Progenitor cell of endocrine pancreas (in vitro differentiated cells): Measurements from ENCODE around the gene CFAP221. TPM values are rescaled to one million over a fixed set of nuclear protein-coding genes. Genes with fewer than 3 reads are reported as not detected.
A peak's percentile ranks its signal among the peaks of the same experiment; 100 is the strongest.

ENCODE experiments used
- DNase-seq: peaks from one replicate; pipeline ENCODE4 v3.0.0; 2021; ENCODE audit warnings: low spot score; ENCODE audit not compliant: unreplicated experiment
- H3K27ac Mint-ChIP-seq: 2 replicates; pipeline ENCODE4 v1.8.0; 2021; ENCODE audit warnings: mild to moderate bottlenecking, moderate library complexity, mixed read lengths
- H3K27me3 Mint-ChIP-seq: 2 replicates; pipeline ENCODE4 v1.8.0; 2021; ENCODE audit warnings: mixed read lengths
- H3K36me3 Mint-ChIP-seq: 2 replicates; pipeline ENCODE4 v1.8.0; 2022; ENCODE audit warnings: mixed read lengths; ENCODE audit not compliant: insufficient read depth
- H3K4me1 Mint-ChIP-seq: 2 replicates; pipeline ENCODE4 v1.8.0; 2021; ENCODE audit warnings: low read depth, mixed read lengths
- H3K4me3 Mint-ChIP-seq: 2 replicates; pipeline ENCODE4 v1.8.0; 2021; ENCODE audit warnings: low read depth, mild to moderate bottlenecking, moderate library complexity, mixed read lengths
- H3K9me3 Mint-ChIP-seq: 2 replicates; pipeline ENCODE4 v1.8.0; 2021; ENCODE audit warnings: low read depth, mixed read lengths
- CTCF ChIP-seq: fragments of 200-600 bp; sonication (generic); IDR thresholded peaks from one replicate; pipeline ENCODE4 v1.5.0; 2021; ENCODE audit warnings: antibody characterized with exemption, mild to moderate bottlenecking; ENCODE audit not compliant: unreplicated experiment
- total RNA-seq: library from RNA; stranded (reverse); gene quantifications from 2 replicates; pipeline ENCODE4 v1.2.1, GENCODE V29; 2021

The CFAP221 gene
- total RNA-seq, 1 donor from 2014 or later = 33.0 TPM

- no peak overlapping the region for H3K27ac Mint-ChIP-seq
- H3K4me1 Mint-ChIP-seq = no peaks in the 10 kb centered on the region
- DNase-seq = no peak
- no peak overlapping the region for H3K4me3 Mint-ChIP-seq
- no peaks in the 10 kb centered on the region for H3K27me3 Mint-ChIP-seq
- TF ChIP-seq CTCF = no peak
- no peaks in the 10 kb centered on the region for H3K9me3 Mint-ChIP-seq
- no peaks in the 10 kb centered on the region for H3K36me3 Mint-ChIP-seq
These were observed 127.5 kb downstream of the CFAP221 start for GRCh38 chr2:119671752-119672151.

GRCh38 chr2:119672161-119672862 lies 128.1 kb downstream of the CFAP221 start:
- Mint-ChIP-seq H3K27me3 (no peaks in the 10 kb centered on the region), H3K9me3 (no peaks in the 10 kb centered on the region), H3K27ac (no peak overlapping the region), H3K4me3 (no peak overlapping the region), H3K36me3 (no peaks in the 10 kb centered on the region), H3K4me1 (no peaks in the 10 kb centered on the region)
- no peak for TF ChIP-seq CTCF
- DNase-seq = no peak

- no peaks in the 10 kb centered on the region for H3K4me1 Mint-ChIP-seq
- H3K27me3 Mint-ChIP-seq = no peaks in the 10 kb centered on the region
- no peaks in the 10 kb centered on the region for H3K9me3 Mint-ChIP-seq
- H3K36me3 Mint-ChIP-seq = no peaks in the 10 kb centered on the region
- no peak overlapping the region for H3K27ac Mint-ChIP-seq
- no peak overlapping the region for H3K4me3 Mint-ChIP-seq
- TF ChIP-seq CTCF = no peak
- DNase-seq = no peak
These were observed 129.5 kb downstream of the CFAP221 start for GRCh38 chr2:119673796-119674195.

GRCh38 chr2:119674711-119675500 lies 130.7 kb downstream of the CFAP221 start:
- Mint-ChIP-seq H3K4me3 (no peak overlapping the region), H3K9me3 (no peaks in the 10 kb centered on the region), H3K4me1 (peaks cover 7% of the 10 kb centered on the region), H3K27ac (no peak overlapping the region), H3K36me3 (no peaks in the 10 kb centered on the region), H3K27me3 (no peaks in the 10 kb centered on the region)
- TF ChIP-seq CTCF = no peak
- DNase-seq = no peak

- peak overlapping the region; percentile 87 for H3K4me3 Mint-ChIP-seq
- peaks cover 1% of the 10 kb centered on the region for H3K36me3 Mint-ChIP-seq
- H3K9me3 Mint-ChIP-seq = no peaks in the 10 kb centered on the region
- no peak for TF ChIP-seq CTCF
- no peaks in the 10 kb centered on the region for H3K27me3 Mint-ChIP-seq
- peaks cover 10% of the 10 kb centered on the region for H3K4me1 Mint-ChIP-seq
- no peak for DNase-seq
- peak overlapping the region; percentile 56 for H3K27ac Mint-ChIP-seq
These were observed 133.9 kb downstream of the CFAP221 start for GRCh38 chr2:119678021-119678656.
